Ovary (tissue), 3 donors: ENCODE data around the gene SCYL1.

Experiments used
- EP300 ChIP-seq: sonication (generic); formaldehyde crosslinking; IDR thresholded peaks from one replicate; pipeline ENCODE4 v1.6.1; 2017; ENCODE audit warnings: antibody characterized with exemption
- TF ChIP-seq, protein P1 (sequence below), 3 donors: fragments of 450-650 bp in 2 of 3; fragments of 200-600 bp in 1 of 3; IDR thresholded peaks; one replicate each; pipeline versions ENCODE4 v1.5.1 to v1.8.0; 2016 to 2022; ENCODE audit warnings: antibody characterized with exemption in 3 of 3, mild to moderate bottlenecking in 1 of 3
- donor health status: DM: no; HTN: no; CAD: no.

GRCh38 chr11:65477149-65477965 is 47.5 kb upstream of the SCYL1 start:
- TF ChIP-seq EP300, result peak; percentile 80
- TF ChIP-seq, protein P1, sequence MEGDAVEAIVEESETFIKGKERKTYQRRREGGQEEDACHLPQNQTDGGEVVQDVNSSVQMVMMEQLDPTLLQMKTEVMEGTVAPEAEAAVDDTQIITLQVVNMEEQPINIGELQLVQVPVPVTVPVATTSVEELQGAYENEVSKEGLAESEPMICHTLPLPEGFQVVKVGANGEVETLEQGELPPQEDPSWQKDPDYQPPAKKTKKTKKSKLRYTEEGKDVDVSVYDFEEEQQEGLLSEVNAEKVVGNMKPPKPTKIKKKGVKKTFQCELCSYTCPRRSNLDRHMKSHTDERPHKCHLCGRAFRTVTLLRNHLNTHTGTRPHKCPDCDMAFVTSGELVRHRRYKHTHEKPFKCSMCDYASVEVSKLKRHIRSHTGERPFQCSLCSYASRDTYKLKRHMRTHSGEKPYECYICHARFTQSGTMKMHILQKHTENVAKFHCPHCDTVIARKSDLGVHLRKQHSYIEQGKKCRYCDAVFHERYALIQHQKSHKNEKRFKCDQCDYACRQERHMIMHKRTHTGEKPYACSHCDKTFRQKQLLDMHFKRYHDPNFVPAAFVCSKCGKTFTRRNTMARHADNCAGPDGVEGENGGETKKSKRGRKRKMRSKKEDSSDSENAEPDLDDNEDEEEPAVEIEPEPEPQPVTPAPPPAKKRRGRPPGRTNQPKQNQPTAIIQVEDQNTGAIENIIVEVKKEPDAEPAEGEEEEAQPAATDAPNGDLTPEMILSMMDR (IDR thresholded peaks at IDR 0.05), result peak in 1 of 3 donors; percentile 27
